Kidney glomerular epithelial cell (primary cell): ENCODE data around the gene HNMT.
A peak's percentile ranks its signal among the peaks of the same experiment; 100 is the strongest.
"Not testable (repeated sequence)": the region's sequence is repeated elsewhere in the genome, so short reads cannot be mapped to it uniquely, and the experiment has no call there.

ENCODE experiments used
- DNase-seq: peaks from one replicate; lab custom pipeline; 2025; lab: John Stamatoyannopoulos, UW

HNMT gene

GRCh38 chr2:137946227-137946626 lies 18.0 kb upstream of the HNMT start:
- no peak for DNase-seq

GRCh38 chr2:137947032-137947727 lies 17.1 kb upstream of the HNMT start:
- DNase-seq = no peak

GRCh38 chr2:137947728-137948336 lies 16.4 kb upstream of the HNMT start:
- no peak for DNase-seq

DNA sequence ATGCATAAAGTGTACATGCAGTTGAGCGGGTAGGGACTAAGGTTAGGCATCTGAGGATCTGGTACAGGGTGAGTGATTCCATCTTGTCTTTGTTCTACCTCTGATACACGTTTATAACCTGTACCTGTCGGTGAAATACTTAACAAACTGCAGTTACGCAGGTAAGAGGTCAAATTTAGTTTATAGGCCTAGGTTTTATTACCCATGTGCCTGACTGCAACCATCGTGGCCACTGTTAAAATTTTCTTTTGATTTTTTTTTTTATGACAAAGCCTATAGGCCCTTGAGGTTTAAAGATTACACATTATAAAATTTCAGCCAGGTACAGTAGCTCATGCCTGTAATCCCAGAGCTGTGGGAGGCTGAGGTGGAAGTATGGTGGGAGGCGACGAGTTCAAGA lies 15.4 kb upstream of the HNMT start:
- no peak for DNase-seq

GRCh38 chr2:137950238-137950637 lies 14.0 kb upstream of the HNMT start:
- DNase-seq = no peak

- peak; percentile 55 for DNase-seq
Measured at GRCh38 chr2:137951586-137951985, 12.7 kb upstream of the HNMT start.

GRCh38 chr2:137952586-137953129 lies 11.6 kb upstream of the HNMT start:
- DNase-seq = peak; percentile 43

DNA sequence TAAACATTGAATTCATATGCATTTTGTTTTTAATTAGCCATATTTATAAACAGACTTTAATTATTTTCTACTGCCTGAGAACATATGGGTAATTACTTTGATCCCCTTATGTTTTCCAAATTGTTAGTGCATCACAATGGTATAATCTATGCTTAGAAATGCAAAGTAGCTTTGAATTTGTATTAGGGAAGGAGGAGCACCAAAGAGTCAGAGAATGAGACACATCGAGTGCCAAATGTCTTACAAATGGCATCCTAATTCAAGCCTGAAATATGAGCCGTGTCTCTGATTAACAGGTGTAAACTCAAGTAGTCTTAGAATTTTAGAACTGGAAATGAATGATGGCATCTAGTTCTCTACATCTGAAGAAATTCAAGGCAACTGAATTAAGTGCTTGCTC lies 8.7 kb upstream of the HNMT start:
- DNase-seq = no peak

- no peak for DNase-seq
Measured at GRCh38 chr2:137957033-137957432, 7.2 kb upstream of the HNMT start.

GRCh38 chr2:137959166-137959565 lies 5.1 kb upstream of the HNMT start:
- DNase-seq = no peak

DNA sequence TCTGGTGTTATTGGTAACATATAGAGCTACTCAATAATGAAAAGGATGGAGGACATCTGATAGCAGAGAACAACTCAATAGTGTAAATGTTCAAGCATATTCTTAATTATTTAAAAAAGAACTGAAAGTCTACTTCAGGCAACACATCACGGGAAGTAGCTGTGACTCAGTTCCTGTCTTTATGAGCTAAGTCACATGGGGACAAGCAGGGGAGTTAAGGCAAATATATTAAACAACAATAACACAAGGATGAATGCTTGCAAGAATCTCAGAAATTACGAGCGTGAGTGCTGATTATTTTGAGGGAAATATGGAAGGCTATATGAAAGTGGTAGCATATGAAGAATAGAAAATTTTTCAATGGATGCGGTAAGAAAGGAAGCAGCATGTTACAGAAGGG lies 4.0 kb upstream of the HNMT start:
- no peak for DNase-seq

- no peak for DNase-seq
Measured at GRCh38 chr2:137961602-137962001, 2.7 kb upstream of the HNMT start.

DNA sequence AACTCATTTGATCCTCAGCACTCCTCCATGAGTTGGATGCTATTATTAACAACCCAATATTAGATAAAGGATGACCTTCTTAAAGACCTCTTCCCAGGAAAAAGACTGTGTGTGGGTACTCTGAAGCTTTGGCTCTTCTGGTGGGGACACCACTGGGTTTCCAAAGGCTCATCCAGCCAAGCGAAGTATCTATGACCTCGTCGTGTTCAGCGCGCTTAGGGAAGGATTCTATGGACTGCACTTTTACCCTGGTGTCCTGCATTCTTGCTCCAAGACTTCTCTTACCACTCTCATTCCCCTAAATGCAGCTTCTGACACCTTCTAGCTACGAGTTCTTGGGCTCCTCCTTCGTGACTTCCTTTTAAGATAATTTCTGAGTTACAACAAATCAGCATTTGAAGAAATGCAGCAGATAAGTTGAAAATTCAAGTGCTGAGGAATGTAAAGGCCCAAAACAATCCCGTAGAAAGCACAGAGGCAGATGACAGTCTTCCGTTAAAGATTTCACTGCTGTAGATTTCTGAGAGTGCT lies 673 bp upstream of the HNMT start:
- DNase-seq = no peak

DNA sequence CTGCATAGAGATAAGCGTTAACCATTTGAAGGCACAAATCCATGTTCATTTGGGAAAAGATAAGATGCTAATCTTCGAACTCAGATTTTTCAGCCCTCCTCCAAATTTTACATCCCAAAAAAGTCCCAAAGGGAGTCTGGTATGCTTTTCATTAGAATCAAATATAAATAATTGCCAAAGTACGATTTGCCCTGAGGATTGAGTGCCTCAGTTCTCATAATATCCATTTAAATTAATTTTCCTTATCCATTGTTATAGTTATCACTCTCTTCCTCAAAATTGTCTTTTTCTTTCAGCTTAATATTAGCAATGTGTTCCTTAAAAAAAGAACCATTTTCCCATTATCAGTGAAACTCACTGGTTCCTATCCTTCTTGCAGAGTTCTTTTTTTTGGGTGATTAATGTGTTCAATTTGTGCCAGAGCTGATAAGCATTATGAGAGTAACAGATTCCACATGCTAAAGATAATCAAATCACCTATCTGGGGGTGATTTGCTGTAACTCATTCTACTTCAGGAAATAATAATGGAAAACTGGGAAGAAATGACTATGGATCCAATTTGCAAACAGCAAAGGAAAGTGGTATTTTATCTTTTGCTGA lies 686 bp downstream of the HNMT start:
- DNase-seq = no peak

DNA sequence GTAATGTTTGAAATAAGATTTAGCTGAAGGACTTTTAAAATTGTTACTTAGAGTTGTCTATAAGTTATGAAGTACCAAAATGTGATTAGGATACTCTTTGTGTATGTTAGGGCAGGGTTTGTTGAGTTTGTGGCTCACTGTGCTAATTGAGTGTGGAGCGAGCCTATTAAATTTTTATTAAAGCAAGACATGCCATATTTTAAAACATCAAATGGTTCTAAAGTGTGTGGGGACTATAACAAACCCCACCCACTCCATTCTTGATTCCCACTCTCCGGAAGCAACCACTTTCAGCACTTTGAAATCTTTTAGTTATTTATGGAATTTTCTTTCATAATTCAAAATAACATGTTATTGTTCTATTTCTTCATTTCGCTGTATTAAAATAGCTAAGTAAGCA lies 1.8 kb downstream of the HNMT start:
- DNase-seq = no peak

DNA sequence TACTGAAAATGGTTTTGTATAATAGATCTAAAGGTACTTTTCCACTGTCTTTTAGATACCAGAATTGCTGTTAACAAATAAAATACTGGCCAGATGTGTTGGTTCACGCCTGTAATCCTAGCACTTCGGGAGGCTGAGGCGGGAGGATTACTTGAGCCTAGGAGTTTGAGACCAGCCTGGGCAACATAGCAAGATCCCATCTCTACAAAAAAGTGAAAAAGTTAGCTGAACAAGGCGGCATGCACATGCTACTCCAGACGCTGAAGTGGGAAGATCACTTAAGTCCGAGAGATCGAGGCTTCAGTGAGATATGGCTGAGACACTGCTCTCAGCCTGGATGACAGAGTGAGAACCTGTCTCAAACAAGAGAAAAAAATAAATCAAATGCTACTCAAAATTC lies 2.8 kb downstream of the HNMT start:
- no peak for DNase-seq

- no peak for DNase-seq
Measured at GRCh38 chr2:137968477-137969417, 4.5 kb downstream of the HNMT start.

DNA sequence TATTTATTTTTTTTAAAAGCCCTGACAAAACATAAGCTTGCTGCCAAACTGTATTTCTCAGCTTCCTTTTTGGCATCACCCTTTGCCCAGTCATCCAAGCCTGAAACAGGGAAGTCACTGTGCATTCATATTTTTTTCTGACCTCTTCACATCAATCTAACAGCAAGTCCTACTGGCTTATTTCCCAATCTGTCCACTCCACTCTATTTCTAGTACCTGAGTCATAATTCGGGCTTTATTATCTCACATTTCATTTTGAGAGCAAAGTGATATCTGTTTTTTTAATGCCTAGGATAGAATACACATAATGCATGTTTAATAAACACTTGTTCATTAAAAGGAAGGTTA lies 5.1 kb downstream of the HNMT start:
- DNase-seq = peak; percentile 35

- DNase-seq = no peak
Measured at GRCh38 chr2:137969876-137970275, 5.6 kb downstream of the HNMT start.

DNA sequence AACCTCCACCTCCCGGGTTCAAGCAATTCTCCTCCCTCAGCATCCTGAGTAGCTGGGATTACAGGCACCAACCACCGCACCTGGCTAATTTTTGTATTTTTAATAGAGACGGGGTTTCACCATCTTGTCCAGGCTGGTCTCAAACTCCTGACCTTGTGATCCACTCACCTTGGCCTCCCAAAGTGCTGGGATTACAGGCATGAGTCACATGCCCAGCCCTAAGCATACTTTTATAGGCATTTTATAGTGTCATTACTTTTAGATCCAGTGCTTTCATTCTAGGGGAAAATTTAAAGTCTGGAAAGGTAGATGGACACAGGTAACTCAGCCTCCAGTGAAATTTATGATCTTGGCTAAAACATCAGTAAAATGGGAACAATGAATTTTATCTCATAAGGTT lies 7.0 kb downstream of the HNMT start:
- not testable (repeated sequence) for DNase-seq

DNA sequence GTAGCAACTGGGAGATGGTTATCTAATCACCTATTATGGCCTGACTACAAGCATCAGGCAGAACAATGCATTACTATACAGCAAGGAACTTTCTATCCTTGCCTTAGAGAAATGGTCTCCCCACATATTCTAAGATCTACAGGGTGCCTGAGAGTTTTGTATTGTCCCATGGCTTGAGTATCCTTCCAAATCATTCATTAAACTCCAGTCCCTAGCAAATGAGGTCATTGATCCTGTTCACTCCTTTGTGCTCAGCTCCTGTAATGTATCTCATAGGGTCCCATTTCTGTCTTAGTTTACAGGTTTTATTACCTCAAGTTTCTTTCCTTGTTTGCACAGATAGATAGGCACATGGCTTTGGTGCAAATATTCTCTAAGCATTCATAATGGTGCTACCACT lies 9.0 kb downstream of the HNMT start:
- no peak for DNase-seq
